GM19043 (cell line): ENCODE measurements around the gene RRH.
A peak's percentile ranks its signal among the peaks of the same experiment; 100 is the strongest.
"Not testable (repeated sequence)": the region's sequence is repeated elsewhere in the genome, so short reads cannot be mapped to it uniquely, and the experiment has no call there.

ENCODE experiments used
- ATAC-seq: cut with Tn5 transposase; IDR thresholded peaks from one replicate; pipeline ENCODE4 v1.9.1; 2021; ENCODE audit warnings: low read depth; ENCODE audit not compliant: unreplicated experiment

RRH gene

GRCh38 chr4:109827672-109828071, at the start of gene RRH:
Gene RRH, plus strand, starts transcription at chr4:109827972. Its CDS starts 56 bp downstream, at chr4:109828028.
- ATAC-seq, result no peak

DNA sequence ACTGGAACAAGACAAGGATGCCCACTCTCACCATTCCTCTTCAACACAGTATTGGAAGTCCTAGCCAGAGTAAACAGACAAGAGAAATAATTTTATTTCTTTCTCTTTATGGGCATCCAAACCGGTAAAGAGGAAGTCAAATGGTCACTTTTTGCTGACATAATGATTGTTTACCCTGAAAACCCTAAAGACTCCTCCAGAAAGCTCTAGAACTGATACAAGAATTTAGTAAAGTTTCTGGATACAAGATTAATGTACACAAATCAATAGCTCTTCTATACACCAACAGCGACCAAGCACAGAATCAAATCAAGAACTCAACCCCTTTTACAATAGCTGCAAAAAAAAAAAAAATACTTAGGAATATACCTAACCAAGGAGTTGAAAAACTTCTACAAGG, 45.7 kb upstream of the RRH start:
- ATAC-seq, result not testable (repeated sequence)

DNA sequence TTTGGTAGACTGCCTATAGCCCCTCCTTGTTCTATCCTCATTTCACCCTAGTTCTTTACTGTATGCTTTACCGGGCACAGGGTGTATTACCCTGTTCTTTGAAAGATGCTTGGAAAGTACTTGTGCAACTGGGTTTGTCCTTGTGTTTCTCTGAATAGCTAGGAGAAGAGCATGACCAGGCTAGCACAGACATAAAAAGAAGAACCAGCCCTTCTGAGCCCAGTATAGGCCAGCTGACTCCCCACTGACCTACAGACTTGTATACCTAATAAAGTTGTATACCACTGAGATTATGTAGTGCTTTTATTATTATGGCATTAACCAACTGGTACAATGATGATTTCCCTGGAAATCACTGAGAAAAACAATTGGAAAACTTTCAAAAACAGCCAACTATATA, 40.9 kb upstream of the RRH start:
- ATAC-seq, result no peak

DNA sequence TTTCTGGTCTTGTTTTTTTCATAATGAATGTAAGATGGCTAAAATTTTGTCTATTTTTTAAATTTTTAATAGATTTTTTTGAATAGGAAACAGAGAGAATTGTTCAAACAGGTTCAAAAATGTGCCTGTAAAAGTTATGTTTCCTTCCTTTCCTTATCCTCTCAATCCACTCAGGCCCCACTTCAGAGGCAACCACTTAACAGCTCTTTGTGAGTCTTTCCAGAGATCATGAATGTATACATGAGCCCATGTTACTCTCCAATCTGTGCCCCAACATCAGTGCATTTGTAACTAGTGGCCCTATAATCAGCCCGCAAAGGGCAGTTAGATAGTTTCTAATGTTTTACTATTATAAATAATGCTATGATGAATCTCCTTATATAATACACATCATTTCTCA, 40.0 kb upstream of the RRH start:
- ATAC-seq, result no peak

DNA sequence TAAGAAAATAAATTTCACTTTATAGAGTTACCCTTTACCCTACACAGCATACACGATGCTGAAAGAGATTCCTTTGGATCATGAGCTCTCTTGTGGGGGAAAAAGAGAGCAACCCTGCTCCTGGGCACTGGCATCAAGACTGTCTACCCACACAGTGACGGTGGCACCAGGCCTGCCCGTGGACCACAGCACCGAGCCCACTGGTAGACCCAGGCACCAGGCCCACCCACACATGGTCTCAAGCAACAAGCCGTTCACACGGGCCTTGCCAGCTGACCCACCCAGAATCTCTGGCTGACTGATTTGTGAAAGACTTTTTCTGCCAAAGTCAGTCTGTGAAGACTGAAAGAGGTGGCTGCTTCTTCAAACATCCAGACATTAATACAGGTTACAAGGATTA, 32.7 kb upstream of the RRH start:
- no peak for ATAC-seq

GRCh38 chr4:109798866-109799265, 28.9 kb upstream of the RRH start:
- ATAC-seq, result no peak

DNA sequence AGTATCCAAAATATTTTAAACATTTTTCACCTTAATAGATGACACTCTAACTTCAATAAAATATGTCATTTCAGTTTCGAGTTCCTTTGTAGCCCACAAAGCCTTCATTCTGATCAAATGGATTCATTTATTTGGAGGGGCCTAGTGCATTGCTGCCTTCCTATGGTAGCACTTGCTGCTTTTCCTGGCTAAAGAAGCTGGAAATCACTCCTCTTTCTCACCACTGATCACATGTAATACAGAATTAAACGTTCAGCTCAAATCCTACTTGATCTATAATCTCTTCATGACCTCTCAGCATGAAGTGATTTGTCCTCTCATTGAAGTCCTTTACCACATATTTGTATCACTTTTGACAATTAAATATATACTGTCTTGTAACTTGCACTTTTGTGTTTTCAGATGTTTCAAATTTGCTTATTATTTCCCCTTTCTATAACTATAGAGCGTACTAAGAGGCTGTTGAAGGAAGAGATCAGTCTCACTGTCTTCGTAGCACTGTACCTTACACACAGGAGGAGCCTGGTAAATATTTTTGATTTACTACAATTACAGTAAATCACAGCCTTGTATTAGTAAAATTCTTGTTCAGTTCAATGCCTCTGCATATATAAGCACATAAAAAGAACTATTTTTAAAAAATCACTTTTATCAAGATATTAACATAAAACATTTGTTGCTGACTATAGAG, 26.5 kb upstream of the RRH start:
- no peak for ATAC-seq

GRCh38 chr4:109801895-109802319, 25.9 kb upstream of the RRH start, which contains the start of gene CFI:
Gene CFI, minus strand, starts transcription at chr4:109801999. Its CDS starts 28 bp downstream, at chr4:109801971.
- no peak for ATAC-seq

GRCh38 chr4:109803924-109804571, 23.7 kb upstream of the RRH start:
- ATAC-seq, result peak; percentile 57

- ATAC-seq, result no peak
Measured at GRCh38 chr4:109809655-109810054, 18.1 kb upstream of the RRH start.

DNA sequence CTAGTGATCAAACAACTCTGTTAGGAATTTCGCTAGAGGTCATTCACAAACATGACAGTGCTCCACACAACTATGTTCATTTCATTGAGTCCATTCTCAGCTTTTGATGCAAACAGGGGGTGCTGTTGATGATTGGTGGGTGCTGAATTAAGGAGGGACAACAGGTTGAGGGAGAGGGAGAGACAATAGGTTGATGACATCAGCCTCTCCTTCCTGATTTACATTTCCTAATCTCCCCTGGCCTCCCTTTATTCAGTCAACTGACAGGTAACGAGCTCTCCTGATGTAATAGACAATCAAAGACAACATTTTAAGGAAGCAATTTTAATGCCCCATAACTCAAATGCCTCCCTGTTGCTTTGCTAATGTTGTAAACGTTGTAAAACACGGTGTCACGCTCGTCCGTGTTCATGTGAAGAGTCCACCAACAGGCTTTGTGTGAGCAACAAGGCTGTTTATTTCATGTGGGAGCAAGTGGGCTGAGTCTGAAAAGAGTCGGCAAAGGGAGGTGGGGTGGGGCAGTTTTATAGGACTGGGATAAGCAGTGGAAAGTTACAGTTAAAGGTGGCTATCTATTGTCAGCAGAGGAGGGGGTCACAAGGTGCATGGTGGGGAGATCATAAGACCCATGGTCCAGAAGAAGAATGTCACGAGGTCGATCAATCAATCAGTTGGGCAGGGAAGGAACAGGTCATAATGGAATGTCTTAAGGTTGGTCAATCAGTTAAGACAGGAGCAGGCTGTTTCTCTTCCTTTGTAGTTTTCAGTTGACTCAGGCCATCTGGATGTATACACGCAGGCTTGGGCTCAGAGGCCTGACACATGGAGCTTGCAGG, 17.0 kb upstream of the RRH start:
- ATAC-seq, result no peak

DNA sequence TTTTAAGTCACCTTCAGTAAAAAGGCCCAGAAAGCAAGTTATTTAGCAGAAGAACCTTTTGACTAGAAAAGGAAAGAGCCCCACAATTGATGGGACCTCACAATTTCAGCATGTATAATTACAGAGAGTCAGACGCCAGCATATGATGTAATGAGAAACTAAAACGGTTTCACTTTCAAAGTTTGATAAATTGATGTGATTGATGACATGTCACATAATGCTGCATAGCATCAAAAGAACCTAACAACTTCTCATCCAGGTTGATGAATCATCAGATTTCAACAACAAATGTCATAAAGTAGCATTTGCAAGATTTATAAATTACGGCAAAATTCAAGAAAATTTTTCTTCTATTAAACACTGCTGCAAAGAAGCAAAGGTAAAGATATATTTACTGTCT, 16.1 kb upstream of the RRH start:
- ATAC-seq, result no peak

DNA sequence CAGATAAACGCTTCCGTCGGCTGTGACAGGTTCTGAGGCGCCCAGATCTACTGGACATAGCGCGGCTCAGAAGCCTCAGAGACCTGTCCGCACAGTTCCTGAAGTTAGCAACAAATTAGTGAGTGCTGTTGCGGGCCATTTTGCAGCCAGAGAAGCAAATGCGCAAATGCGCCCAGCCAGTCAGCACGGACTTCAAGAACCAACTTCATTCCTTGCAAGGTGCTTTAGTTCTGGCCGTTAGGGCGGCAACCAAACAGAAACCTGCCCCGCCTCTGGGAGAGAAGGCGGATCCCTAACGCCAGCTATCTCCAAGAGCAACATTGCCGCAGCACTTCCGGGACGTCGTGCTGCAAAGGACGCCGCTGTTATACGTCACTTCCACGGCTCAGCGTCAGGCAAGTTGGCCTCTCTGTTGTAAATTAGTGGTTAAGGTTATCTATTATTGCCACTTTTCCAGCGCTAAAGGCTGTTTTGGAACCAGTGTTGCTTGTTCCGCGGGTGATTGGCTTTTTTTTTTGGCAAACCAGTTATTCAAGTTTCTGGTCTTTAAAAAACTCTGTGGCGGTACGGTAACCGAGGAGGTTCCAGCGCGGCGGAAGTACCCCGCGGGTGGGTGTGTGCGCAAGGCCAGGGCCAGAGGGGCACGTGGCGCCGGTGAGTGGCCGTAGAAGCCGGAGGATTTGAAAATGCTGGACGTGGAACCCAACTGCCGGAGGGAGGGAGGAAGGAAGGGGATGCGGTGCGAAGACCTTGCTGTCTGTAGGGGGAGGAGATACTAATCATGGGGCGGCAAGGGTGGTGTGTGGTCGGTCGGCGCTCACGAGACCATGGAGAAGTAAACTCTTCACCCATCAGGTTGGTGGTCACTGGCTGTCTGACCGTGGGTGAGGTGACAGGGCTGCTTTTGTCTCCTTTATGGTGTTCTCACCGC, 12.4 kb upstream of the RRH start, which contains the start of gene GAR1:
GAR1 (plus strand) TSS at position 612 of the 931 bp plus-strand sequence. CDS start 403 bp downstream, outside the sequence.
- ATAC-seq, result peak; percentile 99

GRCh38 chr4:109816082-109816442, 11.7 kb upstream of the RRH start:
- ATAC-seq, result no peak

- no peak for ATAC-seq
Measured at GRCh38 chr4:109816894-109817293, 10.9 kb upstream of the RRH start.

DNA sequence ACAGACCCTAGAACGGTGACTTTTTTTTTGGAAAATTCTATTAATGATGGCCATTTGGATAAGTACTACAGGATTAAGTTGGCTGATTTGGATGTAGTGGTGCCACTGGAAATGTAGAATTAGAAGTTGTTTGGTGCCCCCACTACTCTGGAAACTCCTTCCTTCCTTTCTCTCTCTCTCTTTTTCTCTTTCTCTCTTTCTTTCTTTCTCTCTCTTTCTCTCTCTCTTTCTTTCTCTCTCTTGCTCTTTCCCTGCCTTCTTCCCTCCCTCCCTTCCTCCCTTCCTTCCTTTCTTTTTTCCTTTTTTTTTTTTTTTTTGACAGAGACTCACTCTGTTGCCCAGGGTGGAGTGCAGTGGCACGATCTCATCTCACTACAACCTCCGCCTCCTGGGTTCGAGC, 9.5 kb upstream of the RRH start:
- no peak for ATAC-seq

- ATAC-seq, result no peak
Measured at GRCh38 chr4:109820563-109820962, 7.2 kb upstream of the RRH start.

DNA sequence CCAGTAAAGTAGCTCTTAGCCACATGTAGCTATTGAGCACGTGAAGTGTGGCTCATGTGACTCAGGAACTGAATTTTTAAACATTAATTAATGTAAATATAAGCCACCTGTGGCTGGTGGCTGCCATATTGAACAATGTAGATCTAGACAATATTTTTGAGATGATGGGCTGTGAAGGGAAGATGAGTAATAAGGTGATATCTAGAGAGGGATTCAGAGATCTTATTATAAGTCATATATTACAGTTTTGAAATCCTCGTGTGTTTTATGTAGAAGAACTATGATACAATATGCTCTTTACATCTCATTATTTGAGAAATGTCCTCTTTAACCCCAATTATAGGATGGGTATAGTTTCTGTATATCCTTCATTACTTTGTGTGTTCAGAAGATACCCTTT, 6.6 kb upstream of the RRH start:
- ATAC-seq, result no peak

GRCh38 chr4:109826719-109827118, 1.1 kb upstream of the RRH start:
- ATAC-seq, result no peak

GRCh38 chr4:109833756-109834155, 6.0 kb downstream of the RRH start:
- no peak for ATAC-seq
